ENCODE results near the gene NR1D1. TPM values are rescaled to one million over a fixed set of nuclear protein-coding genes. Genes with fewer than 3 reads are reported as not detected.

The NR1D1 gene
- polyA plus RNA-seq, 1 of the 3 experiments (the other 2 are of a cell fraction): 6.5 TPM

- TF ChIP-seq EP300 (IDR thresholded peaks at IDR 0.05; ENCODE audit: borderline replicate concordance in 1 of 2, low read depth in 1 of 2, low read length in 1 of 2) (no peak), RXRA (IDR thresholded peaks at IDR 0.05; ENCODE audit: borderline replicate concordance, low read depth) (no peak)
These were observed 25.6 kb downstream of the NR1D1 start (continued) for GRCh38 chr17:40074871-40075200.

GRCh38 chr17:40074175-40074512 lies 26.2 kb downstream of the NR1D1 start:
- Histone ChIP-seq H2AFZ (ENCODE audit: low read depth) (no peak overlapping the region), H3K79me2 (ENCODE audit: insufficient read depth) (peaks cover 21% of the 10 kb centered on the region; the same call in 1 of the 2 replicates), H3K27ac (ENCODE audit: low read depth in 2 of 2, low read length in 1 of 2) (no peak overlapping the region; a peak in 1 of 4 replicates), H4K20me1 (ENCODE audit: insufficient read depth) (0 out of 2 replicates have a peak, but pooled peaks cover 3% of the 10 kb centered on the region), H3K4me1 (ENCODE audit: control insufficient read depth in 1 of 2, insufficient read depth in 2 of 2, low read depth in 1 of 2, low read length in 1 of 2) (peaks cover 44 to 71% of the 10 kb centered on the region in 2 experiments; a peak in 3 of 4 replicates), H3K9me3 (no peaks in the 10 kb centered on the region), H3K36me3 (replicated peaks in 1 of 2; ENCODE audit: control insufficient read depth in 1 of 2, insufficient read depth in 2 of 2, low read length in 1 of 2) (peaks cover 0 to 8% of the 10 kb centered on the region in 2 experiments), H3K9ac (no peak overlapping the region), H3K27me3 (ENCODE audit: insufficient read depth) (no peaks in the 10 kb centered on the region), H3F3A (replicated peaks; ENCODE audit: insufficient read depth) (peaks cover 16% of the 10 kb centered on the region), H3K4me3 (ENCODE audit: low read depth in 2 of 2, low read length in 1 of 2) (no peak overlapping the region), H3K4me2 (no peak overlapping the region), H3K9me2 (no peaks in the 10 kb centered on the region)
- ChIA-PET CTCF (interaction anchor here (1.0 to 9.3 kb wide), 11 partner anchors 11 to 94 kb away, joined by 3 to 160 read pairs (median 42); partner anchors contain the start of genes MED24, NR1D1 and THRA), POLR2A (interaction anchor here (2.3 kb wide), 1 partner anchor 9 kb away, joined by 8 read pairs; no protein-coding TSS in a partner anchor)
- 94% methylated on average over 4 of the region's 8 CpGs for WGBS (ENCODE audit: low lambda C conversion rate)
- no peak for TF ChIP-seq MEF2A (IDR thresholded peaks at IDR 0.05; ENCODE audit: borderline replicate concordance, low read depth)
- no peak for TF ChIP-seq MAX (IDR thresholded peaks at IDR 0.05; ENCODE audit: low read depth)
- no peak for TF ChIP-seq TCF12 (IDR thresholded peaks at IDR 0.05)
- TF ChIP-seq IRF3 (IDR thresholded peaks at IDR 0.05; ENCODE audit: low read depth, low read length): no peak
- TF ChIP-seq RAD21 (IDR thresholded peaks at IDR 0.05; ENCODE audit: low read length): no peak
- no peak for TF ChIP-seq USF1 (IDR thresholded peaks at IDR 0.05; ENCODE audit: borderline replicate concordance, low read depth)
- DNase-seq: no peak

GRCh38 chr17:40073454-40074174 lies 26.8 kb downstream of the NR1D1 start:
- TF ChIP-seq NFIC (IDR thresholded peaks at IDR 0.05; ENCODE audit: borderline replicate concordance) (no peak), POLR2AphosphoS5 (IDR thresholded peaks at IDR 0.05; ENCODE audit: low read depth, low read length) (no peak), RFX5 (IDR thresholded peaks at IDR 0.05; ENCODE audit: low read length) (no peak), ZBTB33 (IDR thresholded peaks at IDR 0.05; ENCODE audit: borderline replicate concordance, low read depth) (no peak), RAD21 (IDR thresholded peaks at IDR 0.05; ENCODE audit: low read length) (no peak), RXRA (IDR thresholded peaks at IDR 0.05; ENCODE audit: borderline replicate concordance, low read depth) (no peak), FOSL2 (IDR thresholded peaks at IDR 0.05; ENCODE audit: borderline replicate concordance, low read depth) (no peak), ELF1 (IDR thresholded peaks at IDR 0.05) (no peak), FOXM1 (IDR thresholded peaks at IDR 0.05; ENCODE audit: low read depth) (no peak), REST (IDR thresholded peaks at IDR 0.05; ENCODE audit: low read depth, low read length) (no peak)
- peaks cover 0 to 8% of the 10 kb centered on the region in 2 experiments for H3K36me3 ChIP-seq (replicated peaks in 1 of 2; ENCODE audit: control insufficient read depth in 1 of 2, insufficient read depth in 2 of 2, low read length in 1 of 2)
- no peak for DNase-seq
- POLR2A ChIA-PET: interaction anchor here (1.1 to 2.3 kb wide), 2 partner anchors 8 to 9 kb away, joined by 3 to 8 read pairs; no protein-coding TSS in a partner anchor
- peaks cover 16% of the 10 kb centered on the region for H3F3A ChIP-seq (replicated peaks; ENCODE audit: insufficient read depth)
- no peak overlapping the region for H2AFZ ChIP-seq (ENCODE audit: low read depth)
- 96% methylated on average over 7 of the region's 7 CpGs for WGBS (ENCODE audit: low lambda C conversion rate)
- H3K79me2 ChIP-seq (ENCODE audit: insufficient read depth): peaks cover 24% of the 10 kb centered on the region; the same call in 1 of the 2 replicates
- H3K4me2 ChIP-seq: no peak overlapping the region; the same call in 1 of the 2 replicates
- H3K27ac ChIP-seq (ENCODE audit: low read depth in 2 of 2, low read length in 1 of 2): peak overlapping the region in 1 of 2 experiments; percentile 93; a peak in 2 of 4 replicates
- CTCF ChIA-PET: interaction anchor here (1.0 to 9.3 kb wide), 11 partner anchors 10 to 95 kb away, joined by 3 to 160 read pairs (median 34); partner anchors contain the start of genes MED24 and THRA
- no peaks in the 10 kb centered on the region for H3K27me3 ChIP-seq (ENCODE audit: insufficient read depth)
- no peaks in the 10 kb centered on the region for H3K9me2 ChIP-seq
- H3K4me3 ChIP-seq (ENCODE audit: low read depth in 2 of 2, low read length in 1 of 2): no peak overlapping the region
- H3K9ac ChIP-seq: no peak overlapping the region
- H3K4me1 ChIP-seq (ENCODE audit: control insufficient read depth in 1 of 2, insufficient read depth in 2 of 2, low read depth in 1 of 2, low read length in 1 of 2): peaks cover 48 to 76% of the 10 kb centered on the region in 2 experiments; a peak in 3 of 4 replicates
- no peaks in the 10 kb centered on the region for H3K9me3 ChIP-seq
- H4K20me1 ChIP-seq (ENCODE audit: insufficient read depth): 0 out of 2 replicates have a peak, but pooled peaks cover 3% of the 10 kb centered on the region
